Measurements from ENCODE around the gene SPOCK1.

SPOCK1 gene

GRCh38 chr5:137245438-137245837 is 253.7 kb downstream of the SPOCK1 start:
- CTCF ChIA-PET = no interaction called here
- no peak for DNase-seq (ENCODE audit: extremely low spot score)
- POLR2A ChIA-PET = no interaction called here
- TF ChIP-seq ELF4 (IDR thresholded peaks at IDR 0.05) = no peak

GRCh38 chr5:137240285-137240684 is 258.8 kb downstream of the SPOCK1 start:
- TF ChIP-seq BHLHE40 (IDR thresholded peaks at IDR 0.05; ENCODE audit: borderline replicate concordance) = no peak
- no peak for TF ChIP-seq TARDBP (IDR thresholded peaks at IDR 0.05)
- no peak for TF ChIP-seq PKNOX1 (IDR thresholded peaks at IDR 0.05)
- TF ChIP-seq LEF1 (IDR thresholded peaks at IDR 0.05; ENCODE audit: borderline replicate concordance) = no peak
- no peak for TF ChIP-seq CTBP1 (IDR thresholded peaks at IDR 0.05; ENCODE audit: borderline replicate concordance)
- no peak for TF ChIP-seq NFRKB (IDR thresholded peaks at IDR 0.05)
- TF ChIP-seq FOXM1 (IDR thresholded peaks at IDR 0.05; ENCODE audit: borderline replicate concordance) = no peak
- no peak for TF ChIP-seq HDGF (IDR thresholded peaks at IDR 0.05; ENCODE audit: borderline replicate concordance)
- TF ChIP-seq SUZ12 (IDR thresholded peaks at IDR 0.05) = no peak
- TF ChIP-seq ELF4 (IDR thresholded peaks at IDR 0.05) = no peak
- TF ChIP-seq FOXK2 (IDR thresholded peaks at IDR 0.05) = no peak
- no peak for TF ChIP-seq L3MBTL2 (conservative IDR thresholded peaks at IDR 0.05)
- TF ChIP-seq ARNT (IDR thresholded peaks at IDR 0.05) = no peak
- TF ChIP-seq FOXA1 (IDR thresholded peaks at IDR 0.05) = no peak
- TF ChIP-seq SP1 (IDR thresholded peaks at IDR 0.05) = no peak
- no peak for TF ChIP-seq ZNF384 (IDR thresholded peaks at IDR 0.05)
- DNase-seq (ENCODE audit: extremely low spot score) = no peak
- ChIA-PET POLR2A (no interaction called here), CTCF (no interaction called here)

- TF ChIP-seq PKNOX1 (IDR thresholded peaks at IDR 0.05) = no peak
- TF ChIP-seq LEF1 (IDR thresholded peaks at IDR 0.05; ENCODE audit: borderline replicate concordance) = no peak
- no peak for TF ChIP-seq FOXK2 (IDR thresholded peaks at IDR 0.05)
- no peak for TF ChIP-seq ZNF384 (IDR thresholded peaks at IDR 0.05)
- no peak for TF ChIP-seq L3MBTL2 (conservative IDR thresholded peaks at IDR 0.05)
- TF ChIP-seq FOXM1 (IDR thresholded peaks at IDR 0.05; ENCODE audit: borderline replicate concordance) = no peak
- POLR2A ChIA-PET = no interaction called here
- CTCF ChIA-PET = no interaction called here
- DNase-seq (ENCODE audit: extremely low spot score) = no peak
Measured at GRCh38 chr5:137236849-137237507, 262.1 kb downstream of the SPOCK1 start.

- TF ChIP-seq CTBP1 (IDR thresholded peaks at IDR 0.05; ENCODE audit: borderline replicate concordance) (no peak), HDGF (IDR thresholded peaks at IDR 0.05; ENCODE audit: borderline replicate concordance) (no peak), L3MBTL2 (conservative IDR thresholded peaks at IDR 0.05) (no peak), ZNF384 (IDR thresholded peaks at IDR 0.05) (no peak), BHLHE40 (IDR thresholded peaks at IDR 0.05; ENCODE audit: borderline replicate concordance) (no peak), LEF1 (IDR thresholded peaks at IDR 0.05; ENCODE audit: borderline replicate concordance) (no peak), PKNOX1 (IDR thresholded peaks at IDR 0.05) (no peak), FOXA1 (IDR thresholded peaks at IDR 0.05) (no peak), SUZ12 (IDR thresholded peaks at IDR 0.05) (no peak), FOXK2 (IDR thresholded peaks at IDR 0.05) (no peak), FOXM1 (IDR thresholded peaks at IDR 0.05; ENCODE audit: borderline replicate concordance) (no peak), ELF4 (IDR thresholded peaks at IDR 0.05) (no peak), NFRKB (IDR thresholded peaks at IDR 0.05) (no peak), SP1 (IDR thresholded peaks at IDR 0.05) (no peak), TARDBP (IDR thresholded peaks at IDR 0.05) (no peak)
- POLR2A ChIA-PET = no interaction called here
- CTCF ChIA-PET = no interaction called here
- no peak for DNase-seq (ENCODE audit: extremely low spot score)
Measured at GRCh38 chr5:137236252-137236651, 262.9 kb downstream of the SPOCK1 start.

- no peak for DNase-seq (ENCODE audit: extremely low spot score)
Measured at GRCh38 chr5:137234973-137235943, 263.9 kb downstream of the SPOCK1 start.

More at GRCh38 chr5:137234973-137235943, 263.9 kb downstream of the SPOCK1 start:
- CTCF ChIA-PET = no interaction called here
- POLR2A ChIA-PET = no interaction called here
- TF ChIP-seq ELF4 (IDR thresholded peaks at IDR 0.05) (no peak), SUZ12 (IDR thresholded peaks at IDR 0.05) (no peak), TARDBP (IDR thresholded peaks at IDR 0.05) (no peak), ZNF384 (IDR thresholded peaks at IDR 0.05) (no peak), FOXM1 (IDR thresholded peaks at IDR 0.05; ENCODE audit: borderline replicate concordance) (no peak), BHLHE40 (IDR thresholded peaks at IDR 0.05; ENCODE audit: borderline replicate concordance) (no peak), SP1 (IDR thresholded peaks at IDR 0.05) (no peak), PKNOX1 (IDR thresholded peaks at IDR 0.05) (no peak), FOXA1 (IDR thresholded peaks at IDR 0.05) (no peak), CTBP1 (IDR thresholded peaks at IDR 0.05; ENCODE audit: borderline replicate concordance) (no peak), FOXK2 (IDR thresholded peaks at IDR 0.05) (no peak), L3MBTL2 (conservative IDR thresholded peaks at IDR 0.05) (no peak), ARNT (IDR thresholded peaks at IDR 0.05) (no peak), HDGF (IDR thresholded peaks at IDR 0.05; ENCODE audit: borderline replicate concordance) (no peak), LEF1 (IDR thresholded peaks at IDR 0.05; ENCODE audit: borderline replicate concordance) (no peak), NFRKB (IDR thresholded peaks at IDR 0.05) (no peak)

Data from HEK293T (cell line).